Fibroblast of skin of left quadriceps (primary cell): ENCODE measurements around the gene RIN1.

Experiments
- DNase-seq, 2 experiments: peaks; one replicate each; pipeline ENCODE4 v3.0.0-alpha.2; 2013; ENCODE audit warnings: low read depth in 2 of 2

RIN1 gene

DNA sequence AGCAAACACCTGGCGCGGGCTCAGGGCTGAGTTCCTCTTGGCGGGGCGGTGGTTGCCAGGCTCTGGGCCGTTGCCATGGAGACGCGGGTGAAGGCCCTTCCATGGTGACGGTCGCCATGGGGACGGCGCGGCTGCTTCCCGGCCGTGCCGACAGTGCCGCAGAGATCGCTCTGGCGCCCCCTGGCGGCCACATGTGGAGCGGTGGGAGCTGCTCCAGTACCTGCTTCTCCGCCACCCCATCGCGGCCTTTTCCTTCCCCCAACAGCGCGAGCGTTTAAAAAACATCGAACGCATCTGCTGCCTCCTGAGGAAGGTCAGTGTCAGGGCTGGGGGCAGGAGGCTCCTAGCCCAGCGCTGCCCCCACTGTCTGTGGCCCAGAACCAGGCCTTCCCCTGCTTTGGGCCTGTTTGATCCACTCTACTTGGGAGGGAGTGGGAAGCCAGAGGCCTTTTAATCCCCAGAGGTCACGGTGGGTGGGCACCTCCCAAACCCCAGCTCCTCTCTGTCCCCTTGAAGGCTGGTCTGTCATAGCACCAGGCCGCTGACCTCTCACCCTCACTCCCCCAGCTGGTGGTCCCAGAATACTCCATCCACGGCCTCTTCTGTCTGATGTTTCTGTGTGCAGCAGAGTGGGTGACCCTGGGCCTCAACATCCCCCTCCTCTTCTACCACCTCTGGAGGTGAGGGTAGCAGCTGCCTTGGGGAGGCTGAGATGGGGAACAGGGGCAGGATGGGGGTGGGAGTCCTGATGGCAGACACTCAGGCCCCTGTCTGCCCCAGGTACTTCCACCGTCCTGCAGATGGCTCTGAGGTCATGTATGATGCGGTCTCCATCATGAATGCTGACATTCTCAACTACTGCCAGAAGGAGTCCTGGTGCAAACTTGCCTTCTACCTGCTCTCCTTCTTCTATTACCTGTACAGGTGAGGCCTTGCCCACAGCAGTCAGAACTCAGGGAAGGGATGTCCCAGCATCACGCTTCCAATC is 53.5 kb downstream of the RIN1 start:
- peak; percentile 78 to 79 for DNase-seq
